Smooth muscle cell (in vitro differentiated cells): ENCODE results near the gene RUFY1. TPM values are rescaled to one million over a fixed set of nuclear protein-coding genes. Genes with fewer than 3 reads are reported as not detected.

ENCODE experiments used
- DNase-seq: peaks from one replicate; lab custom pipeline; 2025; ENCODE audit not compliant: unreplicated experiment; lab: John Stamatoyannopoulos, UW
- H2AFZ ChIP-seq: fragments of 200-600 bp; sonication (generic); 2 replicates; pipeline ENCODE4 v1.6.0; 2016; ENCODE audit warnings: antibody characterized with exemption, low read depth, mild to moderate bottlenecking
- H3F3A ChIP-seq: fragments of 200-600 bp; sonication (generic); 2 replicates; pipeline ENCODE4 v1.6.0; 2017; ENCODE audit warnings: antibody characterized with exemption, low read depth
- H3K27ac ChIP-seq: fragments of 200-600 bp; sonication (generic); 2 replicates; pipeline ENCODE4 v1.5.1; 2016; ENCODE audit warnings: low read depth, mild to moderate bottlenecking
- H3K27me3 ChIP-seq: fragments of 200-600 bp; sonication (generic); 2 replicates; pipeline ENCODE4 v1.6.1; 2016; ENCODE audit warnings: low read depth, mild to moderate bottlenecking
- H3K36me3 ChIP-seq: fragments of 200-600 bp; sonication (generic); 2 replicates; pipeline ENCODE4 v1.5.1; 2016; ENCODE audit warnings: low read depth
- H3K4me1 ChIP-seq: fragments of 200-600 bp; sonication (generic); 2 replicates; pipeline ENCODE4 v1.5.1; 2016; ENCODE audit warnings: low read depth
- H3K4me2 ChIP-seq: fragments of 200-600 bp; sonication (generic); 2 replicates; pipeline ENCODE4 v1.6.0; 2016; ENCODE audit warnings: mild to moderate bottlenecking
- H3K4me3 ChIP-seq: fragments of 200-600 bp; sonication (generic); 2 replicates; pipeline ENCODE4 v1.5.1; 2016; ENCODE audit warnings: mild to moderate bottlenecking
- H3K79me2 ChIP-seq: fragments of 200-600 bp; sonication (generic); 2 replicates; pipeline ENCODE4 v1.6.0; 2016; ENCODE audit warnings: low read depth, mild to moderate bottlenecking
- H3K9ac ChIP-seq: fragments of 200-600 bp; sonication (generic); 2 replicates; pipeline ENCODE4 v1.6.0; 2016; ENCODE audit warnings: low read depth
- H3K9me3 ChIP-seq: fragments of 200-600 bp; sonication (generic); replicated peaks from 2 replicates; pipeline ENCODE4 v1.5.1; 2016; ENCODE audit warnings: low read depth
- H4K20me1 ChIP-seq: fragments of 200-600 bp; sonication (generic); 2 replicates; pipeline ENCODE4 v1.6.0; 2016; ENCODE audit warnings: low read depth
- CTCF ChIP-seq: fragments of 200-600 bp; sonication (generic); IDR thresholded peaks from 2 replicates; pipeline ENCODE4 v1.5.1; 2017; ENCODE audit warnings: borderline replicate concordance, mild to moderate bottlenecking, antibody characterized with exemption; ENCODE audit not compliant: insufficient read depth, poor library complexity, severe bottlenecking
- WGBS: methylation state at CpG from one replicate; pipeline ENCODE4 v1.1.7; 2016; ENCODE audit warnings: low lambda C conversion rate; 5-methylcytosine and 5-hydroxymethylcytosine counted together
- polyA plus RNA-seq: library from polyadenylated mRNA; unstranded; fragments of >200 nt; fragmentation: Nextera tagmentation; extraction: Ambion mirVana; gene quantifications from 2 replicates; pipeline ENCODE4 v1.2.1, GENCODE V29; 2016
- total RNA-seq: library from RNA; depleted of rRNA; stranded (reverse); fragments of >200 nt; gene quantifications from 2 replicates; pipeline ENCODE4 v1.2.3, GENCODE V29; 2014

The RUFY1 gene
- total and polyA plus RNA-seq, 2 experiments from 2014 or later, result 23.8 to 26.4 TPM

GRCh38 chr5:179608131-179608581 is 57.8 kb downstream of the RUFY1 start:
- Histone ChIP-seq H2AFZ (no peak overlapping the region), H3K4me2 (no peak overlapping the region), H3K9ac (no peak overlapping the region), H3F3A (peaks cover 48% of the 10 kb centered on the region), H3K4me1 (no peaks in the 10 kb centered on the region), H4K20me1 (peaks cover 80% of the 10 kb centered on the region), H3K4me3 (no peak overlapping the region), H3K27ac (peak overlapping the region; percentile 11), H3K27me3 (no peaks in the 10 kb centered on the region), H3K79me2 (peaks cover 5% of the 10 kb centered on the region), H3K9me3 (no peaks in the 10 kb centered on the region), H3K36me3 (peaks cover 3% of the 10 kb centered on the region)
- no peak for DNase-seq
- no peak for TF ChIP-seq CTCF
- 73% methylated on average over 5 of the region's 5 CpGs for WGBS

GRCh38 chr5:179609834-179610108 is 59.4 kb downstream of the RUFY1 start:
- no peak overlapping the region for H3K4me3 ChIP-seq
- no peak for TF ChIP-seq CTCF
- peaks cover 18% of the 10 kb centered on the region for H3K36me3 ChIP-seq
- no peaks in the 10 kb centered on the region for H3K4me1 ChIP-seq
- H3K79me2 ChIP-seq, result peaks cover 17% of the 10 kb centered on the region
- H3K9ac ChIP-seq, result no peak overlapping the region
- H4K20me1 ChIP-seq, result peaks cover 96% of the 10 kb centered on the region
- peaks cover 64% of the 10 kb centered on the region for H3F3A ChIP-seq
- no peak for DNase-seq
- H3K9me3 ChIP-seq, result no peaks in the 10 kb centered on the region
- 95% methylated on average over 8 of the region's 8 CpGs for WGBS
- H2AFZ ChIP-seq, result no peak overlapping the region
- no peaks in the 10 kb centered on the region for H3K27me3 ChIP-seq
- no peak overlapping the region for H3K4me2 ChIP-seq
- H3K27ac ChIP-seq, result no peak overlapping the region

- Histone ChIP-seq H3F3A (peaks cover 64% of the 10 kb centered on the region), H3K4me2 (no peak overlapping the region), H3K4me1 (no peaks in the 10 kb centered on the region), H3K9me3 (no peaks in the 10 kb centered on the region), H3K36me3 (peaks cover 24% of the 10 kb centered on the region), H4K20me1 (peaks cover 96% of the 10 kb centered on the region), H3K27me3 (no peaks in the 10 kb centered on the region), H3K9ac (no peak overlapping the region), H3K79me2 (peaks cover 23% of the 10 kb centered on the region), H3K27ac (peak overlapping the region; percentile 42), H3K4me3 (no peak overlapping the region), H2AFZ (no peak overlapping the region)
- no peak for DNase-seq
- TF ChIP-seq CTCF, result no peak
- WGBS, result 90% methylated on average over 23 of the region's 23 CpGs
These were observed 60.0 kb downstream of the RUFY1 start for GRCh38 chr5:179610109-179610902.

GRCh38 chr5:179610903-179611265 is 60.5 kb downstream of the RUFY1 start:
- peaks cover 30% of the 10 kb centered on the region for H3K36me3 ChIP-seq
- H3K9ac ChIP-seq, result no peak overlapping the region
- TF ChIP-seq CTCF, result no peak
- no peak overlapping the region for H3K4me2 ChIP-seq
- H3K4me1 ChIP-seq, result no peaks in the 10 kb centered on the region
- H3K4me3 ChIP-seq, result no peak overlapping the region
- DNase-seq, result no peak
- no peaks in the 10 kb centered on the region for H3K9me3 ChIP-seq
- peaks cover 29% of the 10 kb centered on the region for H3K79me2 ChIP-seq
- peaks cover 96% of the 10 kb centered on the region for H4K20me1 ChIP-seq
- no peak overlapping the region for H2AFZ ChIP-seq
- H3F3A ChIP-seq, result peaks cover 66% of the 10 kb centered on the region
- H3K27ac ChIP-seq, result peak overlapping the region; percentile 42
- no peaks in the 10 kb centered on the region for H3K27me3 ChIP-seq
